D721Med (cell line): ENCODE data around the gene CEP57.

Experiments used
- DNase-seq: peaks from one replicate; pipeline ENCODE4 v3.0.0; 2011; ENCODE audit warnings: low spot score; ENCODE audit not compliant: insufficient read length
- FAIRE-seq: peaks from 2 replicates; lab custom pipeline; 2011; peaks lifted over from hg19 to GRCh38; lab: Jason Lieb, UNC
- TF ChIP-seq, protein P1 (sequence below): IDR thresholded peaks from 2 replicates; pipeline ENCODE4 v1.5.1; 2012; ENCODE audit warnings: mild to moderate bottlenecking, control low read depth; ENCODE audit not compliant: insufficient read depth; ENCODE audit errors: missing control alignments

The CEP57 gene

DNA sequence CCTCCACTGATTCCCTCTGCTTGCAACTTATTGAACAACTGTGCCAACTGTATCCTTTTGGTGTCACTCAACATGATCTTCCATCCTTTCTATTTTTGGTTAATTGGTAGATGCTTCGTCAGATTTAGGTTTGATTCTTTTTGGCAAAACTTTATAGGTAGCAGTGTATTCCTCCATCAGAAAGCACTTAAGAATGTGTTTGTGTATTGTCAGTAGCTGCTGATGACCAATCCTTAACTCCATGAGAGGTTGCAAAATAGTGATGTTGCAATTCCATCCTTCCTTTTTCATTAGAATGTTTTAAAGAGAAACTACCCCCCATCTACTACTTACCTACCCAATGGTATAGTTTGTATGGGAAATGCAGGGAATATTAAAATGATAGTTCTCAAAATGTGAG lies 22.8 kb upstream of the CEP57 start:
- DNase-seq = no peak
- FAIRE-seq = no peak
- TF ChIP-seq, protein P1, sequence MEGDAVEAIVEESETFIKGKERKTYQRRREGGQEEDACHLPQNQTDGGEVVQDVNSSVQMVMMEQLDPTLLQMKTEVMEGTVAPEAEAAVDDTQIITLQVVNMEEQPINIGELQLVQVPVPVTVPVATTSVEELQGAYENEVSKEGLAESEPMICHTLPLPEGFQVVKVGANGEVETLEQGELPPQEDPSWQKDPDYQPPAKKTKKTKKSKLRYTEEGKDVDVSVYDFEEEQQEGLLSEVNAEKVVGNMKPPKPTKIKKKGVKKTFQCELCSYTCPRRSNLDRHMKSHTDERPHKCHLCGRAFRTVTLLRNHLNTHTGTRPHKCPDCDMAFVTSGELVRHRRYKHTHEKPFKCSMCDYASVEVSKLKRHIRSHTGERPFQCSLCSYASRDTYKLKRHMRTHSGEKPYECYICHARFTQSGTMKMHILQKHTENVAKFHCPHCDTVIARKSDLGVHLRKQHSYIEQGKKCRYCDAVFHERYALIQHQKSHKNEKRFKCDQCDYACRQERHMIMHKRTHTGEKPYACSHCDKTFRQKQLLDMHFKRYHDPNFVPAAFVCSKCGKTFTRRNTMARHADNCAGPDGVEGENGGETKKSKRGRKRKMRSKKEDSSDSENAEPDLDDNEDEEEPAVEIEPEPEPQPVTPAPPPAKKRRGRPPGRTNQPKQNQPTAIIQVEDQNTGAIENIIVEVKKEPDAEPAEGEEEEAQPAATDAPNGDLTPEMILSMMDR = no peak

DNA sequence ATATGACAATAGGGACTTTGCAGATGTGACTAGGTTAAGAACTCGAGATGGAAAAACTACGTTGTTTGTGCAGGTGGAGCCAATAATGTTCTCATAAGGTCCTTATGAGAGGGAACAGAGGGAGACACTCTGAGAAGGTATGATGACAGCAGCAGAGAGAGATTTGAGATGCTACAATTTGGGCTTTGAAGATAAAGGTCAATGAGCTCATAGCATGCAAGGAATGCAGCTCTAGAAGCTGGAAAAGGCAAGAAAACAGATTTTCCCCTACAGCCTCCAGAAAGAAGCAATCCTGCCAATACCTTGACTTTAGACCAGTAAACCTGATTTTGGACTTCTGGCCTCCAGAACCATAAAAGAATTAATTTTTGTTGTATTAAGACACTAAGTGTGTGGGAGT lies 21.8 kb upstream of the CEP57 start:
- TF ChIP-seq, protein P1 = no peak
- no peak for FAIRE-seq
- no peak for DNase-seq

DNA sequence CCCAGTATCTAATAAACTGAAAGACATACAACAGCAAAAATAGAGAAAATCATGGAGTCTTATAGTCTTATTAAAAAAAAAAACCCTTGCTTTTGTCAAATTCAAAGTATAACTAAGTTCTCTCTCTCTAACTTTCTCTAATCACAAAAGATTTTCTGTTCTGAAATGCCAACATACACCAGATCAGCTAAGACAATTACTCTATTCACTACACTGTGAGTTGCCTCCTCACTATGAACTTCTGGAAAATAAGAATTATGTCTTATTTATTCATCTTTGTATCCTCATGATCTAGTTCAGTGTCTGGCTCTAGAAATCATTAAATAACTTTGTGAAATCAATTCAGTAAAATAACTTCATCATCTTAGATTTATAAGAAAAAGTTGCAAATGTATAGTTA lies 13.4 kb upstream of the CEP57 start:
- TF ChIP-seq, protein P1 = no peak
- no peak for DNase-seq
- FAIRE-seq = no peak

DNA sequence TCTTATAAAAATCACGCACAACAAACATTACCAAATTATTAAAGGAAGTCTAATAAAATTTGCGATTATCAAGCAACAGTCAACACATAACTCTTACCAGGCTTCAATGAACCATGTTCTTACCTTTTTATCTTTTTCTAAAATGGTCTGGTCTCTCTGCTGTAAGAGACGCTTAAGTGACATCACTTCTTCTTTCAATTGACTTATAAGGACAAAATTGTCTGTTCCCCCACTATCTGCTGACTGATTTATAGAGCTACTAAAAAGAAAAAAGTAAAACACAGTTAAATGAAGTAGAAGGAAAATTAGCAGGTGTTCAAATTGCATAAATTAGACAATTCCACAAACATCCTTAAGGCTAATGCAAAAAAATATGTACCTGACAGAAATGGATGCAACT lies 11.6 kb upstream of the CEP57 start:
- FAIRE-seq = no peak
- DNase-seq = no peak
- TF ChIP-seq, protein P1 = no peak

DNA sequence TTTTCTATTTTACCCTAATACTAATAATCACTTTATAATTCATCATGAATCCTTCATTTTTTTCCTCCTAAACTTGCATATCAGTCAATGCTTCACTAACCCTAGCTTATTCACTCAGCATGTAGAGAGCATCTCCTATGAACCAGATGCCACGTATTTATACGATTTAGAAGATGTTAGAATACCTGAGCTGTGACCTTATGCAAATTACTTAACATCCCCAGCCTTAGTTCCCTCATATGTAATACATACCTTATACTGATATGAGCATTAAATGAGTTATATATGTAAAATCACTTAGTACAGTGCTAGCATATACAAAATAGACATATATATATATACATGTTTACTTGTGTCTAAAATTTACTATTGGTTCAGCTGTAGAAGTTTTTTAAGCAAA lies 9.8 kb upstream of the CEP57 start:
- DNase-seq = no peak
- no peak for FAIRE-seq
- TF ChIP-seq, protein P1 = no peak

DNA sequence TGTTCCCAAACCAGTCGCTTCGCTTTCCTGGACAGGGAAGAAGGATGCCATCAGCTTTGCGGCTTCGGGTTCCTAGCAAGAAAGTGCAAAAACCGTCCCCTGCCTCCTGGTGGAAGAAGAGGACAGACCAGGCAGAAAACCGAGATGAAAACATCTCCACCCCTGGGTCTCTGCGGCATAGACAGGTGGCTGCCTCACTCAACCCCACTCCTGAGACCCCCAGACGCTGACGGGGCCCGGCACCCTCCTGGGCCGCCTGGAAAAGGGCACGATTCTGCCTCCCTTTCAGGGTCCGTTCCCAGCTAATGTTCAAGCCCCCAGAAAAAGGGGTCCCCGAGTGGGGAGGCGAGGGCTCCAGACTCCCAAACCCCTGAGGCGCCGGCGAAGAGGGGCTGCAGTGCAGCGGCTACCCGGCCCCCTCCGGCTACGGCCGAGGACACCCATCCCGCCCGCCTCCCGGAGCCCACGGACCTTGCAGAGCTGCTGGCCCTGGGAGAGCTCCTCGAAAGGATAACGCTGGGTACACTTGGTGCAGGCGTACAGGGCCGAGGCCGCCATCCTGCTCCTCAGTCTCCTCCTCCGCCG lies 1.3 kb upstream of the CEP57 start:
- DNase-seq = no peak
- no peak for FAIRE-seq
- TF ChIP-seq, protein P1 = no peak

DNA sequence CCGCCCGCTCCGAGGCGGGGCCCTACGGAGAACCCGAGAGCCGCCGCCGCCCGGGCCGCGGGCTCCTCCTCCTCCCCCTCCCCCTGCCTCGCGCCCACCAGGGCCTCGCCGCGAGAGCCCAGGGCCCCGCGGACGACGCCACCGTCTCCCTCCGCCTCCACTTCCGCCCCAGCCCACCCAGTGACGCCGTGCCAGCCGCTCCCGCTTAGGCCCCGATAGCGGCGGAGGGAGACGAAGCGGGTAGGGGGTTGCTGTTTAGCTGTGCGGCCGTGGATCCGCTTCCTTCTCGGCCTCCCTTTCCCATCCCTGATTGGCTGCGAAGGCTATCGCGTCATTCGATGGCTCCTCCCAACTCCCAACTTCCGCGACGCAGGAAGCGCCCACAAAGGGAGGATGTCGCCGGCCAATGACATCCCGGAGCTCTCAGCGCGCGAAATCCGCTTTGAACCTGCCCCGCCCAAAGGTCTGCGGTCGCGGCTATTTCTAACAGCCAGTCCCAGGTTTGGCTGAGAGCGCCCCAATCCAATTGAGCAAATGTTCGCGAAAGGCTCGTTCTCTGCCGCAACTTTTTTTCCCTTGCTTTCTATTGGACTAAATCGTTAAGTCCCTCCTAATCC lies 684 bp upstream of the CEP57 start, which contains the start of gene FAM76B:
FAM76B (minus strand) TSS at position 277 of the 617 bp plus-strand sequence. CDS start 304 bp downstream, outside the sequence.
- DNase-seq (peak; percentile 48), FAIRE-seq (no peak)
- TF ChIP-seq, protein P1 = no peak
